HUDEP-2 (cell line): ENCODE data around the gene CSGALNACT2.

ENCODE experiments used
- DNase-seq, 76 experiments: peaks; one replicate each; lab custom pipeline; 2025; ENCODE audit not compliant: unreplicated experiment in 76 of 76; lab: John Stamatoyannopoulos, UW

CSGALNACT2 gene

GRCh38 chr10:43111921-43112607, 26.2 kb upstream of the CSGALNACT2 start:
- no peak for DNase-seq

GRCh38 chr10:43112608-43112961, 25.7 kb upstream of the CSGALNACT2 start:
- DNase-seq = no peak

- DNase-seq = no peak
Observed at GRCh38 chr10:43113201-43114087, 24.8 kb upstream of the CSGALNACT2 start.

- DNase-seq = no peak
Observed at GRCh38 chr10:43114088-43114742, 24.0 kb upstream of the CSGALNACT2 start.

- no peak for DNase-seq
Observed at GRCh38 chr10:43114743-43115611, 23.3 kb upstream of the CSGALNACT2 start.

GRCh38 chr10:43115881-43116595, 22.2 kb upstream of the CSGALNACT2 start:
- no peak for DNase-seq

- DNase-seq = no peak
Observed at GRCh38 chr10:43116596-43116995, 21.6 kb upstream of the CSGALNACT2 start.

GRCh38 chr10:43117031-43117776, 21.0 kb upstream of the CSGALNACT2 start:
- no peak for DNase-seq

- DNase-seq = no peak
Observed at GRCh38 chr10:43117777-43118583, 20.3 kb upstream of the CSGALNACT2 start.

GRCh38 chr10:43118631-43119415, 19.4 kb upstream of the CSGALNACT2 start:
- DNase-seq = no peak

GRCh38 chr10:43119416-43120115, 18.7 kb upstream of the CSGALNACT2 start:
- DNase-seq = no peak

GRCh38 chr10:43120116-43120928, 17.9 kb upstream of the CSGALNACT2 start:
- no peak for DNase-seq

GRCh38 chr10:43120929-43121314, 17.3 kb upstream of the CSGALNACT2 start:
- DNase-seq = no peak

- no peak for DNase-seq
Observed at GRCh38 chr10:43121444-43121843, 16.8 kb upstream of the CSGALNACT2 start.

GRCh38 chr10:43122096-43122495, 16.1 kb upstream of the CSGALNACT2 start:
- DNase-seq = no peak

- DNase-seq = no peak
Observed at GRCh38 chr10:43122826-43123225, 15.4 kb upstream of the CSGALNACT2 start.
